ENCODE data around the gene LAMTOR5.

DNA sequence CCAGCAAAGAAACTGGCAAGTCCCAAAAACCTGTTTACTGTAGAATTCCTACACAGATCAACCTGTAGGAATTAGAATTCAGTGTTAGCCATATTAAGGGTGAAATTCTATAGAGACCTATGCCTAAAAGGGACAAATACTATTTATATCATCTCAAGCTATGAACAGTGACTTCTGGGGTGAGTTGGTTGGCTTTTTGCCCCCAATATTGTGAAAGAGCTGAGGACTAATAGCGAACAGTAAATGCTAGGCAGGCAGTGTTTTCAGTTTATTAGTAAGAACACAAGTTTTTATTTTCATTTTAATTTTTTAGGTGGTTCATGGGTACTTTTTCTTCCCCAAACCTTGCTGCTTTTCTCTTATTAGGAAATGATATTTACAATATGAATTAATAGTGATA, 32.0 kb downstream of the LAMTOR5 start:
- no peak for TF ChIP-seq CTCF (IDR thresholded peaks at IDR 0.05; ENCODE audit: low read depth, low read length, poor library complexity, severe bottlenecking)
- no peak for TF ChIP-seq EZH2phosphoT487 (IDR thresholded peaks at IDR 0.05; ENCODE audit: borderline replicate concordance, low read length)

All from DOHH2 (cell line).